ENCODE results near the gene GPR39.

DNA sequence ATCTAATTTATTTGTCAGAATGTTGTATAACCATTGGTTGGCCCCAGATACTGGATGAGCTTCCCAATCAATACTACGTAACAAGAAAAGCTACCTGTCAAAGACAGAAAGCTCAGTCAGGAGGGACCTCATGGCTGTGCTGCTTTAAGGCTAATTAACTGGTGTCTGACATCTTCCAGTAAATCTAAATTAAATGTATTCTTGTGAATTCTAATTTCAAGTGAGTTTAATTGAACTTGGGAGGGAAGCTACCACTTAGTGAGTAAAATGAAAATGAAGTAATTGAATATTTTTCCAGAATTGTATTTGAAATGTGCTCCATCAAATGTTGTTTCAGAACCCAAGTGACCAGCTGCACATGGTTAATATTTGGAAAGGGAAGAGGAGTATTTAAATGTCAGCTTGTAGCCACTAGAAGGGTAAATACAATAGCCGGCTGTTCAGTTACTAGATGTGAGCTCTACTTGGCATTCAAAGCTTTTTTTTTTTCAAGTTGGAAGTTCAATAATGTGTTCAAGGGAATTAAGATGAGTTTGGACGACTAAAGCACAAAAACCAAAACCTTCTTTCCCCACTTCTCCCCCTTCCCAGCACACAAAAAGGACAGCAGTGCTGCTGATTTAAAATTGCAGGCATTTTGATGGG is 62.0 kb downstream of the GPR39 start:
- TF ChIP-seq, protein P1, sequence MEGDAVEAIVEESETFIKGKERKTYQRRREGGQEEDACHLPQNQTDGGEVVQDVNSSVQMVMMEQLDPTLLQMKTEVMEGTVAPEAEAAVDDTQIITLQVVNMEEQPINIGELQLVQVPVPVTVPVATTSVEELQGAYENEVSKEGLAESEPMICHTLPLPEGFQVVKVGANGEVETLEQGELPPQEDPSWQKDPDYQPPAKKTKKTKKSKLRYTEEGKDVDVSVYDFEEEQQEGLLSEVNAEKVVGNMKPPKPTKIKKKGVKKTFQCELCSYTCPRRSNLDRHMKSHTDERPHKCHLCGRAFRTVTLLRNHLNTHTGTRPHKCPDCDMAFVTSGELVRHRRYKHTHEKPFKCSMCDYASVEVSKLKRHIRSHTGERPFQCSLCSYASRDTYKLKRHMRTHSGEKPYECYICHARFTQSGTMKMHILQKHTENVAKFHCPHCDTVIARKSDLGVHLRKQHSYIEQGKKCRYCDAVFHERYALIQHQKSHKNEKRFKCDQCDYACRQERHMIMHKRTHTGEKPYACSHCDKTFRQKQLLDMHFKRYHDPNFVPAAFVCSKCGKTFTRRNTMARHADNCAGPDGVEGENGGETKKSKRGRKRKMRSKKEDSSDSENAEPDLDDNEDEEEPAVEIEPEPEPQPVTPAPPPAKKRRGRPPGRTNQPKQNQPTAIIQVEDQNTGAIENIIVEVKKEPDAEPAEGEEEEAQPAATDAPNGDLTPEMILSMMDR (IDR thresholded peaks at IDR 0.05; ENCODE audit: insufficient read depth, low read length, poor library complexity, severe bottlenecking): no peak
- TF ChIP-seq EZH2phosphoT487 (conservative IDR thresholded peaks at IDR 0.05; ENCODE audit: low read length): no peak
